GM10248 (cell line): ENCODE results near the gene CCR7.

ENCODE experiments used
- CTCF ChIA-PET: fragments of 300-600 bp; sonication (Branson Sonifier 250); formaldehyde crosslinking; extraction: SDS; loops from one replicate; lab custom pipeline; 2021; ENCODE audit warnings: antibody characterized with exemption; lab: Yijun Ruan, JAX
- POLR2A ChIA-PET: fragments of 350-650 bp; sonication (Branson Sonifier 250); formaldehyde crosslinking; extraction: SDS; loops from one replicate; lab custom pipeline; 2020; ENCODE audit warnings: antibody characterized with exemption; lab: Yijun Ruan, JAX
- DNase-seq: peaks from one replicate; pipeline ENCODE4 v3.0.0; 2012; ENCODE audit errors: extremely low spot score
- CTCF ChIP-seq: IDR thresholded peaks from 2 replicates; pipeline ENCODE4 v1.5.1; 2012; ENCODE audit warnings: mild to moderate bottlenecking, low read depth; ENCODE audit errors: extremely low read depth, missing control alignments, control extremely low read depth

The CCR7 gene

DNA sequence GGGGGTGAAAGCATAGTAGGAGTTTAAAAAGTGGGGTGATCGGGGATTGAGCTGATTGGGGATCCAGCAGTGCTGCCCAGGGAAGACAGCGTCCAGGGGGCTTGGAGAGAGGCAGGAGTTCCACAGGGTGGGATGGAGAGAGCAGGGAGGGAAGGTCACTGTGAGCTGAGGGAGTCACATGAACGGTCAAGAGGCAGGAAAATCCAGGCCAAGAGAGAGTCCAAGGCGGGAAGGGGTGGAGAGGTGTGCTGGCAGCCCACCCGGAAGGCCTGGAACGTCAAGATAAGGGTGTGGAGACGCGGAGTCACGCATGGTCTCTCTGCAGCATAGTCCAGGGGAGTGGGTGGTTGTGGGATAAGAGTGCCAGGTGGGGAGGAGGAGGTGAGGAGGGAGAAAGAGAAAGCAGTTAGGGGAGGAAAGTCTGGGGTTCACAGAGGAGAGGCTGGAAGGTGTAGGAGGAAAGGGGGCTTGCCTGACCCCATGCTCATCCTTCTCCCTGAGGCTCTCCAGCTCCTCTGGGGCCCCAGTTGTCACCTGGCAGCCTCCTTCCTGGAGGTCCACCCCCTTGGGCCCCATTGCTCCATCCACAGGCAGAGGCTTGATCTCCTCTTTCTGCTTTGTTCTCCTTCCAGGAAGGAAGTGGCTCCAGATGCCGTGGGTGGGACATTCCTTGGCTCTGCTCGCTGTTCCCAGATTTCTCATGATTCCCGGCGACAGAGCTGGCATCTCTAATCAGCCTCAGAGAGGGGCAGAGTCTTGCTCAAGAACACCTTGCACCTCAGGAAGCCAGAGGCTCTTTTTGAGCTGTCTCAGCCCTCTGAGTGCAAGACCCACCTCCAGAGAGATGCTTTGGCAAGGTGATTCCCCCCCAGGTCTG lies 28.7 kb downstream of the CCR7 start:
- ChIA-PET POLR2A (interaction anchor here (1.0 kb wide), 1 partner anchor 11 kb away, joined by 3 read pairs; no protein-coding TSS in a partner anchor), CTCF (interaction anchor here (0.6 to 16.5 kb wide), 10 partner anchors 11 to 177 kb away, joined by 3 to 356 read pairs (median 21); partner anchors contain the start of genes CCR7, GJD3, IGFBP4 and TOP2A)
- no peak for DNase-seq
- no peak for TF ChIP-seq CTCF

DNA sequence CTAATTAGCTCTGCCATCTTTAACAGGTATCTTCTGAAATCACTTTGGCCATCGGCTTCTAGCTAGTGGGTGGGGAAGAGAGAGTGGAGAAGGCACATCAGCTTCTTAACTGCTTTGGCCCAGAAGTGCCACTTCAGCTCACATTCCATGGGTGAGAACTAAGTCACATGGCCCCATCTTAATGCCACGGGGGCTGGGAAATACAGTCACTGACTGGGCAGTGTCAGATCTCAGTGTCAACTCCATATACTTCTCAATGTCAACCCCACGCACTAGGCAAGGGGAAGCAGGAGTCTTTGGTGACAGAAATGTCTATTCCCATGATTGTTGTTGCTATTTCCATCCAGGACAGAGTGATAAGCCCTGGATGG lies 29.4 kb downstream of the CCR7 start:
- ChIA-PET CTCF (interaction anchor here (1.0 to 16.5 kb wide), 11 partner anchors 17 to 176 kb away, joined by 3 to 356 read pairs (median 35); partner anchors contain the start of genes CCR7, GJD3, IGFBP4 and TOP2A), POLR2A (no interaction called here)
- no peak for DNase-seq
- TF ChIP-seq CTCF, result no peak

DNA sequence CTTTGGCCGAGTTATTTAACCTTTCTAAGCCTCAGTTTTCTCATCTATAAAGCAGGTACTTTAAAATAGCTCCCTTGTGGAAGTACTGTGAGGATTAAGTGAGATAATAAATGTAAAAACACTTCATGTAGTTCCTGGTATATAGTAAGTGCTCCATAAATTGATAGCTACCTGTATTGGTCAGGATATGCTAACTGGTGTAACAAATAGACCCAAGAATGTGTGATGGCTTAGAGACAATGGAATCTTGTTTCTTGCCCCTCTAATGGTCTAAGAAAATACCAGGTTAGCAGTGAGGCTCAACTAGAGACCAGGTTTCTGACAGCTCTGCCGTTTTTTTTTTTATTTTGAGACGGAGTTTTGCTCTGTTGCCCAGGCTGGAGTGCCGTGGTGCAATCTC lies 29.8 kb downstream of the CCR7 start:
- TF ChIP-seq CTCF, result no peak
- CTCF ChIA-PET, result interaction anchor here (0.9 to 16.5 kb wide), 14 partner anchors 18 to 184 kb away, joined by 3 to 356 read pairs (median 6); partner anchors contain the start of genes CCR7, GJD3, IGFBP4 and TOP2A
- DNase-seq, result no peak
- POLR2A ChIA-PET, result interaction anchor here (0.7 to 1.3 kb wide), 2 partner anchors 118 to 307 kb away, joined by 4 to 5 read pairs; partner anchors contain the start of gene TOP2A

GRCh38 chr17:40534371-40535189 lies 30.7 kb downstream of the CCR7 start:
- ChIA-PET POLR2A (interaction anchor here (0.7 to 1.3 kb wide), 3 partner anchors 14 to 308 kb away, joined by 4 to 5 read pairs (median 4); partner anchors contain the start of gene TOP2A), CTCF (interaction anchor here (0.7 to 16.5 kb wide), 31 partner anchors 10 to 1129 kb away, joined by 3 to 356 read pairs (median 6); partner anchors contain the start of genes CCR7, GJD3, IGFBP4 and TOP2A)
- DNase-seq, result no peak
- no peak for TF ChIP-seq CTCF

GRCh38 chr17:40533896-40534295 lies 31.4 kb downstream of the CCR7 start:
- DNase-seq, result no peak
- ChIA-PET POLR2A (interaction anchor here (0.7 kb wide), 1 partner anchor 15 kb away, joined by 7 read pairs; no protein-coding TSS in a partner anchor), CTCF (interaction anchor here (0.7 to 16.5 kb wide), 49 partner anchors 9 to 1132 kb away, joined by 3 to 356 read pairs (median 5); partner anchors contain the start of genes CCR7, GJD3, IGFBP4 and TNS4)
- TF ChIP-seq CTCF, result no peak
